Measurements from ENCODE around the gene HIPK3.

The HIPK3 gene

DNA sequence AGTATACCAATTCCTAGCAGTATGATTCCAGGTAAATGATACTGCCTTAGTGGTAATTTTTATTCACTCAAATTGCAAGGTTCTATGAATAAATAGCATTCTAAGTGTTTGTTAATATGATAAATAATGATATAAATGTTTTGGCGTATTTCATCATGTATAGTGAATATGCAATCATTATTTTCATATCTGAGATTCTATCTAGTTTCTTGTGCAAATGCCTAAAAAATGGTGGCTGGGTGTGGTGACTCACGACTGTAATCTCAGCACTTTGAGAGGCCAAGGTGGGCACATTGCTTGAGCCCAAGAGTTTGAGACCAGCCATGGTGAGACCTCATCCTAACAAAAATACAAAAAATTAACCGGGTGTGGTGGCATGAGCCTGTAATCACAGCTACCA lies 13.9 kb downstream of the HIPK3 start:
- H3K27me3 ChIP-seq (ENCODE audit: control insufficient read depth, low read length) = no peaks in the 10 kb centered on the region
- no peaks in the 10 kb centered on the region for H3K9me2 ChIP-seq (replicated peaks; ENCODE audit: control insufficient read depth, low read length)
- H3K9me3 ChIP-seq (ENCODE audit: control insufficient read depth, insufficient read depth, low read length) = no peaks in the 10 kb centered on the region
- no peak overlapping the region for H3K4me2 ChIP-seq (ENCODE audit: low read length)
- no peak overlapping the region for H3K27ac ChIP-seq (ENCODE audit: low read depth, low read length)
- H4K20me1 ChIP-seq (ENCODE audit: control insufficient read depth, insufficient read depth, low read depth, low read length) = peaks cover 4% of the 10 kb centered on the region
- no peak overlapping the region for H3K4me3 ChIP-seq (ENCODE audit: low read length)
- TF ChIP-seq, protein P1, sequence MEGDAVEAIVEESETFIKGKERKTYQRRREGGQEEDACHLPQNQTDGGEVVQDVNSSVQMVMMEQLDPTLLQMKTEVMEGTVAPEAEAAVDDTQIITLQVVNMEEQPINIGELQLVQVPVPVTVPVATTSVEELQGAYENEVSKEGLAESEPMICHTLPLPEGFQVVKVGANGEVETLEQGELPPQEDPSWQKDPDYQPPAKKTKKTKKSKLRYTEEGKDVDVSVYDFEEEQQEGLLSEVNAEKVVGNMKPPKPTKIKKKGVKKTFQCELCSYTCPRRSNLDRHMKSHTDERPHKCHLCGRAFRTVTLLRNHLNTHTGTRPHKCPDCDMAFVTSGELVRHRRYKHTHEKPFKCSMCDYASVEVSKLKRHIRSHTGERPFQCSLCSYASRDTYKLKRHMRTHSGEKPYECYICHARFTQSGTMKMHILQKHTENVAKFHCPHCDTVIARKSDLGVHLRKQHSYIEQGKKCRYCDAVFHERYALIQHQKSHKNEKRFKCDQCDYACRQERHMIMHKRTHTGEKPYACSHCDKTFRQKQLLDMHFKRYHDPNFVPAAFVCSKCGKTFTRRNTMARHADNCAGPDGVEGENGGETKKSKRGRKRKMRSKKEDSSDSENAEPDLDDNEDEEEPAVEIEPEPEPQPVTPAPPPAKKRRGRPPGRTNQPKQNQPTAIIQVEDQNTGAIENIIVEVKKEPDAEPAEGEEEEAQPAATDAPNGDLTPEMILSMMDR (IDR thresholded peaks at IDR 0.05; ENCODE audit: low read depth, low read length, poor library complexity, severe bottlenecking) = no peak
- TF ChIP-seq EZH2phosphoT487 (IDR thresholded peaks at IDR 0.05; ENCODE audit: borderline replicate concordance, low read length) = no peak
- no peaks in the 10 kb centered on the region; the same call in 1 of the 2 replicates for H3F3A ChIP-seq (ENCODE audit: control insufficient read depth, insufficient read depth)
- H3K4me1 ChIP-seq (ENCODE audit: control insufficient read depth, low read length) = no peaks in the 10 kb centered on the region
- H3K36me3 ChIP-seq (ENCODE audit: control insufficient read depth, low read length) = no peaks in the 10 kb centered on the region
- H3K79me2 ChIP-seq (ENCODE audit: control insufficient read depth, low read length) = peaks cover 80% of the 10 kb centered on the region

DNA sequence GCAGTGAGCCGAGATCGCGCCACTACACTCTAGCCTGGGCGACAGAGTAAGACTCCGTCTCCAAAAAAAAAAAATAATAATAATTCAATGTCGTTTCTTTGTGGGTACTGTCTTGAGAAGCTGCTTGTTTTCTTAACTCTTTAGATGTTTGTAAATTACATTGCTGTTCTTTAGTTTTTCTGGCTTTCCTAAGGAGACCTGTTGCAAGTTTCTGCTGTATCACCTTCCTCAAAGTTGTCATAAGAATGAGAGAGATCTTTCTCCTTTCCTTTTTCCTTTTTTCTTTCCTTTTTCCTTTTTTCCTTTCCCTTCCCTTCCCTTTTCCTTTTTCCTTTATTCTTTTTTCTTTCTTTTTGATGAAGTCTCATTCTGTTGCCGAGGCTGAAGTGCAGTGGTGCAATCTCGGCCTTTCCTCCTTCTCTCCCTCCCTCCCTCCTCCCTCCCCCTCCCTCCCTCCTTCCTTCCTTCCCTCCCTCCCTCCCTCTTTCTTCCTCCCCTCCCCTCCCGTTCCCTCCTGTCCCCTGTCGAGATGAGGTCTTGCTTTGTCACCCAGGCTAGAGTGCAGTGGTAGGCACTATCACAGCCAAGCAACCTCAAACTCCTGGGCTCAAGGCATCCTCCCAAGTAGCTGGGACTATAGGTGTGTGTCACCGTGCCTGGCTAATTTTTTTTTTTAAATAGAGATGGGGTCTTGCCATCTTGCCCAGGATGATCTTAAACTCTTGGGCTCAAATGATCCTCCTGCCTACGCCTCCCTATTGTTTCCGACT lies 15.3 kb downstream of the HIPK3 start:
- no peak overlapping the region for H3K4me2 ChIP-seq (ENCODE audit: low read length)
- peaks cover 75% of the 10 kb centered on the region for H3K79me2 ChIP-seq (ENCODE audit: control insufficient read depth, low read length)
- peaks cover 4% of the 10 kb centered on the region for H4K20me1 ChIP-seq (ENCODE audit: control insufficient read depth, insufficient read depth, low read depth, low read length)

DNA sequence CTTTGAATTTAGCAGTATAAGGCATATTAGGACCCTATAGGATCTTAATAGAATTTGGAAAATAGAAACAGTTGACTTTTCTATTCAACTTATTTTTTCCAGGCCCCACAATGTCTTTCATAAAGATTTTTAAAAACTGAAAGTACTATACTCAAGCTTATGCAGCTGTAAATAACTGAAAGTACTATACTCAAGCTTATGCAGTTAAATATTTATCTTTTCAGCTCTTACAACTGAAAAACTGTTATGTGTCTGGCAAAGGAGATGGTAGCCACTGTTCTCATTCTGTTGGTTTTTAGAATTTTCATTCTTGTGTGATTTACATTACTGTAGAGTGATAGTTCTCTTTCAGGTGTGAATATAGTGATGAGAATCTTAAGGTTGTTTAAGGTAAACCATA lies 16.5 kb downstream of the HIPK3 start:
- Histone ChIP-seq H3K9me2 (replicated peaks; ENCODE audit: control insufficient read depth, low read length) (no peaks in the 10 kb centered on the region), H3K9me3 (ENCODE audit: control insufficient read depth, insufficient read depth, low read length) (no peaks in the 10 kb centered on the region), H3K4me1 (ENCODE audit: control insufficient read depth, low read length) (no peaks in the 10 kb centered on the region), H3K4me3 (ENCODE audit: low read length) (no peak overlapping the region), H3F3A (ENCODE audit: control insufficient read depth, insufficient read depth) (no peaks in the 10 kb centered on the region; the same call in 1 of the 2 replicates), H4K20me1 (ENCODE audit: control insufficient read depth, insufficient read depth, low read depth, low read length) (peaks cover 4% of the 10 kb centered on the region), H3K36me3 (ENCODE audit: control insufficient read depth, low read length) (no peaks in the 10 kb centered on the region), H3K27ac (ENCODE audit: low read depth, low read length) (no peak overlapping the region), H3K4me2 (ENCODE audit: low read length) (no peak overlapping the region), H3K27me3 (ENCODE audit: control insufficient read depth, low read length) (no peaks in the 10 kb centered on the region), H3K79me2 (ENCODE audit: control insufficient read depth, low read length) (peaks cover 74% of the 10 kb centered on the region)
- no peak for TF ChIP-seq EZH2phosphoT487 (IDR thresholded peaks at IDR 0.05; ENCODE audit: borderline replicate concordance, low read length)
- TF ChIP-seq, protein P1 (IDR thresholded peaks at IDR 0.05; ENCODE audit: low read depth, low read length, poor library complexity, severe bottlenecking) = no peak

More for the DNA sequence above, 15.3 kb downstream of the HIPK3 start:
- H3K9me3 ChIP-seq (ENCODE audit: control insufficient read depth, insufficient read depth, low read length) = no peaks in the 10 kb centered on the region
- H3K36me3 ChIP-seq (ENCODE audit: control insufficient read depth, low read length) = no peaks in the 10 kb centered on the region
- no peak overlapping the region for H3K27ac ChIP-seq (ENCODE audit: low read depth, low read length)
- H3K4me3 ChIP-seq (ENCODE audit: low read length) = no peak overlapping the region
- H3F3A ChIP-seq (ENCODE audit: control insufficient read depth, insufficient read depth) = no peaks in the 10 kb centered on the region; the same call in 1 of the 2 replicates
- no peaks in the 10 kb centered on the region for H3K4me1 ChIP-seq (ENCODE audit: control insufficient read depth, low read length)
- TF ChIP-seq, protein P1 (IDR thresholded peaks at IDR 0.05; ENCODE audit: low read depth, low read length, poor library complexity, severe bottlenecking) = no peak
- TF ChIP-seq EZH2phosphoT487 (IDR thresholded peaks at IDR 0.05; ENCODE audit: borderline replicate concordance, low read length) = no peak
- no peaks in the 10 kb centered on the region for H3K27me3 ChIP-seq (ENCODE audit: control insufficient read depth, low read length)
- no peaks in the 10 kb centered on the region for H3K9me2 ChIP-seq (replicated peaks; ENCODE audit: control insufficient read depth, low read length)

Data from DOHH2 (cell line).